Esophagus squamous epithelium (tissue), 4 donors: ENCODE results near the gene PPFIA2.

Experiments
- CTCF ChIP-seq, 6 experiments: fragments of 450-650 bp in 4 of 6; fragments of 200-600 bp in 2 of 6; sonication (generic) in 2 of 6; IDR thresholded peaks; one replicate each; pipeline ENCODE4 v1.5.1; 2016 to 2019; ENCODE audit warnings: antibody characterized with exemption in 6 of 6, mild to moderate bottlenecking in 4 of 6, moderate library complexity in 4 of 6
- POLR2A ChIP-seq, 4 donors: fragments of 450-650 bp; IDR thresholded peaks; one replicate each; pipeline ENCODE4 v1.6.1; 2017; ENCODE audit warnings: antibody characterized with exemption in 4 of 4, mild to moderate bottlenecking in 4 of 4, moderate library complexity in 3 of 4

- TF ChIP-seq CTCF (IDR thresholded peaks at IDR 0.05) (no peak), POLR2A (IDR thresholded peaks at IDR 0.05) (no peak)
Measured at GRCh38 chr12:81699551-81699950, 59.6 kb downstream of the PPFIA2 start.
